ENCODE data around the gene AHDC1. TPM values are rescaled to one million over a fixed set of nuclear protein-coding genes. Genes with fewer than 3 reads are reported as not detected.
A peak's percentile ranks its signal among the peaks of the same experiment; 100 is the strongest.
"Not testable (repeated sequence)": the region's sequence is repeated elsewhere in the genome, so short reads cannot be mapped to it uniquely, and the experiment has no call there.

Gene AHDC1
- total and polyA plus RNA-seq, 7 donors, result 1.8 to 34.1 (median 12.1) TPM

DNA sequence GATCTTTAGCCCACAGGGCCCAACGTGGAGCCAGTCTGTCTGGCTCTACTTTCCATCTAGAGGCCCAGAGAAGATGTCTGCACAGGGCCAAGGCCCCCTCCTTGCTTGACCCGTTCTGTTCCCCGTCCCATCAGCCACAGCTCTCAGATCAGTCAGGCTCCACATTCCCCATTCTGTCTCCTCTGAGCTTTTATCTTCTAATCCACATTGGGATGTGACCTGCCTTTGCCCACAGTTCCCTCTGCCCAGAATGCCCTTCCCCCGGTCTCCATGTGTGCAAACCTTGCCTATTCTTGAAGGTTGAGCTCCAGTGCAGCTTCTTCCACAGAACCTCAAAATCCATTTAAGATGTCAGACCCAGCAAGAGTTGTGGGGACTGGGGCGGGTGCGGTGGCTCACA is 60.7 kb downstream of the AHDC1 start:
- no peaks in the 10 kb centered on the region for H3K9me3 ChIP-seq
- TF ChIP-seq EP300 (IDR thresholded peaks at IDR 0.05) (no peak), POLR2A (IDR thresholded peaks at IDR 0.05) (no peak), POLR2AphosphoS5 (IDR thresholded peaks at IDR 0.05) (no peak)
- TF ChIP-seq, protein P1, sequence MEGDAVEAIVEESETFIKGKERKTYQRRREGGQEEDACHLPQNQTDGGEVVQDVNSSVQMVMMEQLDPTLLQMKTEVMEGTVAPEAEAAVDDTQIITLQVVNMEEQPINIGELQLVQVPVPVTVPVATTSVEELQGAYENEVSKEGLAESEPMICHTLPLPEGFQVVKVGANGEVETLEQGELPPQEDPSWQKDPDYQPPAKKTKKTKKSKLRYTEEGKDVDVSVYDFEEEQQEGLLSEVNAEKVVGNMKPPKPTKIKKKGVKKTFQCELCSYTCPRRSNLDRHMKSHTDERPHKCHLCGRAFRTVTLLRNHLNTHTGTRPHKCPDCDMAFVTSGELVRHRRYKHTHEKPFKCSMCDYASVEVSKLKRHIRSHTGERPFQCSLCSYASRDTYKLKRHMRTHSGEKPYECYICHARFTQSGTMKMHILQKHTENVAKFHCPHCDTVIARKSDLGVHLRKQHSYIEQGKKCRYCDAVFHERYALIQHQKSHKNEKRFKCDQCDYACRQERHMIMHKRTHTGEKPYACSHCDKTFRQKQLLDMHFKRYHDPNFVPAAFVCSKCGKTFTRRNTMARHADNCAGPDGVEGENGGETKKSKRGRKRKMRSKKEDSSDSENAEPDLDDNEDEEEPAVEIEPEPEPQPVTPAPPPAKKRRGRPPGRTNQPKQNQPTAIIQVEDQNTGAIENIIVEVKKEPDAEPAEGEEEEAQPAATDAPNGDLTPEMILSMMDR (IDR thresholded peaks at IDR 0.05), result no peak
- H3K4me3 ChIP-seq, result no peak overlapping the region
- peaks cover 0 to 15% (median 11%) of the 10 kb centered on the region in 4 donors for H3K36me3 ChIP-seq
- intact Hi-C loops (cut with DNase I), result no loop called here
- peaks cover 0 to 94% (median 91%) of the 10 kb centered on the region in 4 donors for H3K4me1 ChIP-seq
- no peak for DNase-seq
- peak overlapping the region; percentile 83 to 92 (median 87) for H3K27ac ChIP-seq
- no peaks in the 10 kb centered on the region for H3K27me3 ChIP-seq
- WGBS, 2 donors, result 84 to 92% methylated on average over 6 of the region's 6 CpGs

DNA sequence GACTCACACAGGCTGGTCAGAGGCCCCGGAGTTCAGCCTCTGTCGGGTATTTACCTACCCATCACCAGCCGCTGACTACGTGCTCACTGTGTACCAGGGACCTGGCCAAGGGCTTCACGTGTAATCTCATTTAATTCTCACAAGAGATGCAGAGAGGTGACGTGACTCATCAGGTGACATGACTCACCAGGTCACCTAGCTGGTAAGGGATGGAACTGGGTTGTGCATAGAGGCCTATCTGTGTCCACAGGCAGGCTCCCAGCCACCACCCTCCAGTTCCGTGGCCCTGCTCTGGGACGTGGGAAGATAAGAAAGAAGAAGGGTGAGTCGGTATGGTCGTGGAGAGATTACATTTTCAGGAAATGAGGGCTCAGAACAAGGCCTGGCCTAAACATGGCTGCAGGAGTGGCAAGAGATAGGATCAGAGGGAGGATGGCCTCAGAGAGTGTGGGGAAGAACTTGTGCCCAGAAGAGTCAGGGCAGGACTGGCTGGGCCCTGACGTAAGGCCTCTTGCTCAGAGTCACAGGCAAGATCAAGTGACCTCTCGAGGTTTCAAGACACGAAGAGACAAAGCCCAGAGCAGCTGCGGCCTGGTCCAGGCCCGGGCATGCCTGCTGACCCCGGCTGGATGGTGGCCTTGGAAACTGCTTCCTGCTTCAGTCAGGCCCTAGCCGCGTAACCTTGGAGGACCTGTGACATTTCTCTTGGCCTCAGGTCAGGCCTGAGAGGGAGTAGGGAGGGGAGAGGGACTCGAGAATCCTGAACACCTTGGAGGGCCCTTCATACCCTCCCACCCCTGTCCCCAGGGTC is 61.3 kb downstream of the AHDC1 start:
- Histone ChIP-seq H3K9me3 (no peaks in the 10 kb centered on the region), H3K4me1 (peaks cover 0 to 100% (median 97%) of the 10 kb centered on the region in 4 donors), H3K27me3 (no peaks in the 10 kb centered on the region), H3K4me3 (no peak overlapping the region), H3K27ac (peak overlapping the region; percentile 83 to 92 (median 87)), H3K36me3 (peaks cover 0 to 9% (median 6%) of the 10 kb centered on the region in 4 donors)
- intact Hi-C loops (cut with DNase I), result no loop called here
- WGBS, 2 donors, result 67 to 71% methylated on average over 19 of the region's 19 CpGs
- TF ChIP-seq, protein P1 (IDR thresholded peaks at IDR 0.05), result no peak
- TF ChIP-seq POLR2A (IDR thresholded peaks at IDR 0.05), result no peak
- peak in 1 of 4 donors; percentile 84 for TF ChIP-seq EP300 (IDR thresholded peaks at IDR 0.05)
- peak in 3 of 4 donors; percentile 45 to 75 (median 52) for TF ChIP-seq POLR2AphosphoS5 (IDR thresholded peaks at IDR 0.05)
- DNase-seq, result peak; percentile 84

DNA sequence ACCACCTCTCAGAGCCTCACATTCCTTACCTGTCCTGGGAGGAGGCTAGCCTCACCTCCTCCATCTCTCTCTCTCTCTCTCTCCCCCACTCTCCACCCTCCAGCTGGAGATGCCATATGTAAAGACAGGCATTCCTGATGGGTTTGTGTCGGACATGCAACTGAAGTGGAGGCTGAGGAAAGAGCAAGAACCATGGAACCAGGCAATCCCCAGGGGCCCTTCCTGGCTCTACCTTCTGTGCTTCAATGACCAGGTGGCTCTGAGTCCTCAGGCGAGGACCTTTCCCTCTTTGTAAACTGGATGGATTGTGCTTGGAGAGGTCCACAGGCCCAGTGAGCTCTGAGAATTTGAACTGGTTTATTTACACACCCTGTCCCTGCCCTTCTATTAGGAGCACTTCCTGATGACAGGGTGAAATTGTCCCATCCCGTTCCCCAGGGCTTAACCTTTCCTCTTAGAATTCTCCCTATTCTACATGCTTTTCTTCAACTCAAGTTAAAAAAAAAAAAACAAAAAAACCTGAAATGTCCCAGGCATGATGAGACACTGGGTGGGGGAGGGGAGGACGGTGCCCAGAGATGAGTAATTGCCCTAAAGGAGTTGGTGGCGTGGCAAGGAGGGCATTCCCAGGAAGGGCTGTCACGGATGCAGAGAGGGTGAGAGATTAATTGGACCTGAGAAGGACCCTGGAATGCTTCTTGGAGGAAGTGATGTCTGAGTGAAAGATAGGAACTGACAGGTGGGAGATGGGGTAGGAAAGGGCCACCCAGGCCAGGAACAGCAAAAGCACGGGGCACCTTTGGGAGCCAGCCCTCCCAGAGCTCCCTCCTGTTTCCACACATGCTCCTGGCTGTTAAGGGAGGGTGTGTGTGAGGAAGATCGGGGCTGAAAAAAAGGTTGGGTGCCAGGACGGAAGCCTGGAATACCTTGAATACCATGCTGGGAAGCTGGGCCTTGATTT is 63.8 kb downstream of the AHDC1 start:
- DNase-seq, result peak; percentile 76
- intact Hi-C loops (cut with DNase I), result no loop called here
- Histone ChIP-seq H3K4me3 (no peak overlapping the region), H3K9me3 (no peaks in the 10 kb centered on the region), H3K36me3 (peaks cover 0 to under 1% (median 0%) of the 10 kb centered on the region in 4 donors), H3K27me3 (no peaks in the 10 kb centered on the region), H3K27ac (peak overlapping the region; percentile 83 to 92 (median 87)), H3K4me1 (peaks cover 0 to 100% (median 97%) of the 10 kb centered on the region in 4 donors)
- peak in 1 of 4 donors; percentile 10 for TF ChIP-seq POLR2AphosphoS5 (IDR thresholded peaks at IDR 0.05)
- no peak for TF ChIP-seq POLR2A (IDR thresholded peaks at IDR 0.05)
- no peak for TF ChIP-seq EP300 (IDR thresholded peaks at IDR 0.05)
- WGBS, 2 donors, result 44 to 71% methylated on average over 9 of the region's 9 CpGs

DNA sequence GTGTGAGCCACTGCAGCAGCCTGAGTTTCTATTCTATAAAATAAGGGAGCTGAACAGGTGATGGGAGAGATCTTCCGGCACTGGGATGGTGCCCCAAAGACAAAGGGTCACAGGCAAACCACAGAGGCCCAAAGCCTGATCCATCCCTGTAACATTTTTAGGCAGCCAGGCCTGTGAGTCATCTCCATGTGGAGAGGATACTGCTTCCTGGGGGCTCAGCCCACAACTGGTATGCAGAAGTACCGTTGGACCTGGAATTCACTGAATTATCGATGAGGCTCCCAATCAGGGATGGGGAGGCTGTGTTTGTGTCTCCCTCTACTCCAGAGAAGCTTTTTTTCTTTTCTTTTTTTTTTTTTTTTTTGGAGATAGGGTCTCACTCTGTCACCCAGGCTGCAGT is 65.2 kb downstream of the AHDC1 start:
- WGBS, 2 donors, result 81% methylated on average over 3 of the region's 3 CpGs
- H3K27me3 ChIP-seq, result no peaks in the 10 kb centered on the region
- peaks cover 0 to 91% (median 86%) of the 10 kb centered on the region in 4 donors for H3K4me1 ChIP-seq
- peaks cover 3 to 14% (median 6%) of the 10 kb centered on the region in 4 donors for H3K36me3 ChIP-seq
- intact Hi-C loops (cut with DNase I), result no loop called here
- DNase-seq, result peak; percentile 77
- peak overlapping the region; percentile 83 to 92 (median 87) for H3K27ac ChIP-seq
- no peak overlapping the region for H3K4me3 ChIP-seq
- no peaks in the 10 kb centered on the region for H3K9me3 ChIP-seq
- TF ChIP-seq POLR2AphosphoS5 (IDR thresholded peaks at IDR 0.05) (no peak), POLR2A (IDR thresholded peaks at IDR 0.05) (no peak)
- TF ChIP-seq, protein P1 (IDR thresholded peaks at IDR 0.05), result no peak

DNA sequence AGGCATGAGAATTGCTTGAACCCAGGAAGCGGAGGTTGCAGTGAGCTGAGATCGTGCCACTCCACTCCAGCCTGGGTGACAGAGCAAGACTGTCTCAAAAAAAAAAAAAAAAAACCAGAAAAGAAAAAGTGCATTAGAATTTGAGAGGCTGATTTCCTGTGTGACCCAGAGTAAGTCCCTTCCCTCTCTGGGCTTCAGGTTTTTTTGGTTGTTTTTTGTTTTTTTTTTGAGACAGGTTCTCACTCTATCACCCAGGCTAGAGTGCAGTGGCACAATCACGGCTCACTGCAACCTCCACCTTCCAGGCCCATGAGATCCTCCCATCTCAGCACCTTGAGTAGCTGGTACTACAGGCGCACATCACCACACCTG is 65.7 kb downstream of the AHDC1 start:
- WGBS, 2 donors, result 95 to 97% methylated on average over 4 of the region's 4 CpGs
- intact Hi-C loops (cut with DNase I); H3K9me3 ChIP-seq; H3K4me3 ChIP-seq; H3K27me3 ChIP-seq; DNase-seq: not testable (repeated sequence)
- Histone ChIP-seq H3K27ac (peak overlapping the region; percentile 83 to 92 (median 87)), H3K36me3 (peaks cover 7 to 19% (median 9%) of the 10 kb centered on the region in 4 donors), H3K4me1 (peaks cover 0 to 86% (median 81%) of the 10 kb centered on the region in 4 donors)

Data from sigmoid colon (tissue), 7 donors.